ENCODE data around the gene DIS3L2. TPM values are rescaled to one million over a fixed set of nuclear protein-coding genes. Genes with fewer than 3 reads are reported as not detected.

Gene DIS3L2
- total RNA-seq, 4 donors from 2014 or later, result 52.8 to 74.9 (median 61.8) TPM

DNA sequence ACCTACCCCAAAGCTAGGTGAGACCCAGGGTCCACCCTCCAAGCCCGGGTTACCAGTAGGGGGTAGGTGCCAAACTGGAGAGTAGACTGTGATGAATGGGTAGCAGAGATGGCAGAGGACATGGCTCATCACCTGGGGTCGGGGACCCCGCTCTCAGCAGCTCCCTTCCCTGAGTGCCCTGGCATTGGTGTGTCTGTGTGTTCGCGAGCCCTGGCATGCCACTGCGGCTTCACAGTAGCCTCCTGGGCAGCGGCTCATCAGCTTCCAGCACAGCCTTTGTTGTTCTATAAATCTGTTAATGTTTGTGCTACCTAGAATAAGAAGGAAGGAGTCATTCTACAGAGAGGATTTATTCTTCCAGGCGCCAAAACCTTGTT lies 354.4 kb downstream of the DIS3L2 start:
- Histone ChIP-seq H3K27ac (peak overlapping the region in 2 of 4 donors; percentile 64 to 72), H3K9me3 (peaks cover 0 to 11% (median 4%) of the 10 kb centered on the region in 4 donors), H3K27me3 (no peaks in the 10 kb centered on the region), H3K4me3 (no peak overlapping the region), H3K36me3 (peaks cover 0 to 9% (median 0%) of the 10 kb centered on the region in 3 donors), H3K4me1 (peaks cover 0 to 37% (median 15%) of the 10 kb centered on the region in 4 donors)
- no peak for DNase-seq (ENCODE audit: low spot score in 2 of 2)
- TF ChIP-seq POLR2A (IDR thresholded peaks at IDR 0.05) (no peak), CTCF (IDR thresholded peaks at IDR 0.05) (no peak), EP300 (IDR thresholded peaks at IDR 0.05) (no peak)
- 84 to 92% methylated on average over 6 to 8 of the region's 8 CpGs for WGBS, 2 donors

- Histone ChIP-seq H3K4me3 (no peak overlapping the region), H3K27me3 (no peaks in the 10 kb centered on the region), H3K4me1 (peaks cover 0 to 43% (median 15%) of the 10 kb centered on the region in 4 donors), H3K9me3 (peaks cover 0 to 11% (median 4%) of the 10 kb centered on the region in 4 donors), H3K36me3 (peaks cover 0 to 8% (median 0%) of the 10 kb centered on the region in 3 donors), H3K27ac (peak overlapping the region in 2 of 4 donors; percentile 64 to 72)
- 69 to 74% methylated on average over 12 of the region's 12 CpGs for WGBS, 2 donors
- TF ChIP-seq CTCF (IDR thresholded peaks at IDR 0.05) (no peak), POLR2A (IDR thresholded peaks at IDR 0.05) (no peak), EP300 (IDR thresholded peaks at IDR 0.05) (no peak)
- DNase-seq (ENCODE audit: low spot score in 2 of 2), result no peak
These were observed 355.2 kb downstream of the DIS3L2 start for GRCh38 chr2:232316461-232317330.

DNA sequence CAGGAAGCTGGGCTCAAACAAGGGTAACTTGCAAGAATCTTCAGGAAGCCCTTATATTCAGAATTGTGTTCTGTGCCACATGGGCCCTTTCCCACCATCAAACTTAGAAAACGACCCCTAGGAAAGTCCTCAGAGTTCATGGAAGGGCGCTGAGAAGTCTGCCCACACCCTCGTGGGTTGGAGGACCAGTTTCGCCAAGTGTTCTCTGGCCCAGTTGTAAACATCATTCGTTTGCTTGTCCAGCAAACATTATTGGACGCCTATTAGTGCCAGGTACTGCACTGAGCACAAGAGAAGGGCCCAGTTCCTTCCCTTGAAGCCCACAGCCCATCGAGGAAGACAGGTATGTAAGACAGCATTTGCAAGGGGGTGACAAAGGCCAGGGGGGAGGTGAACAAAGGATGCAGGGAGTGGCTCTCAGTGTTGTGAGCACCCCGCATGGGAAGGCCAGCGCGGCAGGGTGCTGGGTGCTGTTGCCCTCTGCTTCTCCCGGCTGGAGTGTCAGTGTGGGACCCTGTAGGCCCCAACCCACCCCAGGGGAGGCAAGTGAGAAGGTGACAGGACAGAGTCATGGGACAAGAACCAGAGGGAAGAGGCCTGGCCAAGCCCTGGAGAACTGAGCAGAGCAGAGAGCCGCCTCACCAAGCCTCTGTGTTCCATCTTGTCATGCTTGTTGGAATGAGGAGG lies 356.8 kb downstream of the DIS3L2 start:
- Histone ChIP-seq H3K36me3 (peaks cover 0 to 8% (median 0%) of the 10 kb centered on the region in 3 donors), H3K27me3 (no peaks in the 10 kb centered on the region), H3K27ac (no peak overlapping the region), H3K4me3 (no peak overlapping the region), H3K4me1 (peaks cover 0 to 43% (median 15%) of the 10 kb centered on the region in 4 donors), H3K9me3 (peaks cover 0 to 3% (median 0%) of the 10 kb centered on the region in 4 donors)
- TF ChIP-seq EP300 (IDR thresholded peaks at IDR 0.05) (no peak), CTCF (IDR thresholded peaks at IDR 0.05) (no peak), POLR2A (IDR thresholded peaks at IDR 0.05) (no peak)
- WGBS, 2 donors, result 96% methylated on average over 12 of the region's 12 CpGs
- no peak for DNase-seq (ENCODE audit: low spot score in 2 of 2)

DNA sequence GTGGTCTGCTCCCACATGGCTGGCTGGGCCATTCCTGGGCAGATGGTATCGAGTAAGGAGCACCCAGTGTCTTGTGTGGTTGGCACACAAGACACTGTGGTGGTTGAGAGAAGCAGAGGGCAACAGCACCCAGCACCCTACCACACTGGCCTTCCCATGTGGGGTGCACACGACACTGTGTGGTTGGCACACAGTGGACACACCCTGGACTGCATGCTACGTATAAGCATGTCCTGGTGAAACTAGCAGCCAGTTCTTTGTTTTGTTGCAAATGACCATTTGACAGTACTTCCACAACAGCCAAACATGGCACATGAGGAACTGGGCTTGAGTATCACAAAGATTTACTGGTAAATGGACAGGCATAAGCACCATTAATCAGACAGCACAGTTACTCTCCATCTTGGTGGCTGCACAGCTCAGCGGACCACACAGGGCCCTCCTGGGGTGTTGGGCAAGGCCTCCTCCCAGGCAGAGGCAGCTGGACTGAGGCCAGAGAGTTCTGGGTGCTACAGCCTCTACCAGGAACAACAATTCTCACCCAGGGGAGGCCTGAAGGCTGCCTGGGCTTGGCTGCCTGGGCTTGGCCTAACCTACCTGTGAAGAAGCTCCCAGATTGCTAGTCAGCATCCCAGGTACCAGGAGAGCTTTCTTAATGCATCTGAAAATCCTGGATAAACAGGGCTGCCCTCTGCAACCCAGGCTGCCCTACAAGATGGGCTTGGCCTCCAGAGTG lies 357.7 kb downstream of the DIS3L2 start:
- Histone ChIP-seq H3K27me3 (no peaks in the 10 kb centered on the region), H3K9me3 (no peaks in the 10 kb centered on the region), H3K27ac (peak overlapping the region in 2 of 4 donors; percentile 7 to 30), H3K4me3 (no peak overlapping the region), H3K36me3 (peaks cover 0 to 5% (median 0%) of the 10 kb centered on the region in 3 donors), H3K4me1 (peaks cover 0 to 40% (median 15%) of the 10 kb centered on the region in 4 donors)
- TF ChIP-seq POLR2A (IDR thresholded peaks at IDR 0.05) (no peak), CTCF (IDR thresholded peaks at IDR 0.05) (no peak), EP300 (IDR thresholded peaks at IDR 0.05) (no peak)
- no peak for DNase-seq (ENCODE audit: low spot score in 2 of 2)
- 82 to 87% methylated on average over 4 of the region's 4 CpGs for WGBS, 2 donors
